GM19455 (cell line): ENCODE measurements around the gene VIPR2.

Experiments
- ATAC-seq: cut with Tn5 transposase; IDR thresholded peaks from one replicate; pipeline ENCODE4 v1.9.1; 2021; ENCODE audit not compliant: unreplicated experiment

Gene VIPR2

GRCh38 chr7:159028508-159029401 is 115.9 kb downstream of the VIPR2 start:
- ATAC-seq = no peak

DNA sequence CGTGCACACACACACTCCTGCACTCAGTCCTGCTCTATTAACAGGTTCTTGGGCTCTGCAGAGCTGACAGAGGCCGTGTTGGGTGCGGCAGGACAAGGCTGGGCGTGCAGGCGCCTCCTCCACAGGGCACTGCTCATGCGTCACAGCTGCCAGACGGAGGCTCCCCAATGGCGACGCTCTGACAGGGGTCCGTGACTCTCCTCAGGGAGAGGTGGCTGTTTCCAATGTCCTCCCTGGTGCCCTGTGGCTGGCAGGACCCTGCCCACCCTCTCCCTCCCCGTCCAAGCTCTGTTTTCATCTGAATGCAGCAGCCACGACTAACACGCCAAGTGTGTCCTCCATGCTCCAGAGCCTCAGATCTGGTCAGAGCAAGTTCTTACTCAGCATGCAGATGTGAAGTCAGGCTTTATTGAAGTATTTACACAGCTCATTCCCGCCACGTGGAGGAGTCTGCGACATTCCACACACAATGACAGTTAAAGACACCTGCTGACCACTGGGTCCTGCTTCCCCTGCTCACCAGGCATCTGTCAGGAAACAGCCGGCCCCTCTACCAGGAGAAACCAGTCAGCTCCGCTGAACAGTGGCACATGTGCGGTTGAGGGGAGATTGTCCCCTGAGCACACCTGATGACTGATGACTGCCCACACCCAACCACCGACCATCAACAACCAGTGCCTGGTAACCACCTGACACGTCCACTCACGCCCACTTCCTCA is 116.7 kb downstream of the VIPR2 start:
- no peak for ATAC-seq

DNA sequence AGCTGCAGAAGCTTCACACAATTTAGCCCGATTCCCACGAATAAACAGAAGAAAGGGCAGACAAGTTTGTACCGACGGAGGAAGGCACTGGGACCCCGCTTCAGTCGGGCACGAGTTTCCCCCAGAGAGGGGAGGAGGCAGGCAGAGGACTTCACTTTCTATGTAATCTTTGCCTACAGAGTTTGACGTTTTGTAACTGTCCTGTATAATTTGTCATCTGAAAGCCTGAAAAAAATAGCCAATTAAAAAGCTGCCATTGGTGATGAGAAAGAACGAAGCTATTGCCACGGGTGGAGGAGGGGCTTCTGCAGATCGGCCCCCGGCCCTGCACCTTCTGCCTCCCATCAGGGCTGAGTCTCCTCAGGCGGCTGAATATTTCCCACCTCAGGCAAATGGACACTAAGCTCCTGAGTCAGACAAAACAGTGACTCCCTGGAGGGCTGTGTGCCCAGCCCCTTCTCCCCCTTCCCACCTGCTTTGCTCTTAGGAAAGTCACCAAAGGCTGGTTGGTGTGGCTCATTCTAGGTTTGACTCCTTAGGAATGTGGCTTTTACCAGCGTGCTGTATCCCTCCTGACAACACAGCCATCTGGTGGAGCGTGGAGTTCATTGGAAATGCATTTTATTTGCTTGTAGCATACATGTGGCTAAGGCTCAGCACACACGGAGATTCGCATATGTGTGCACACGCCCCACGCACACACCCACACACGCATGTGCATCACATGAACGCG is 117.4 kb downstream of the VIPR2 start:
- no peak for ATAC-seq

- no peak for ATAC-seq
Observed at GRCh38 chr7:159026271-159027055, 118.2 kb downstream of the VIPR2 start.

- ATAC-seq = no peak
Observed at GRCh38 chr7:159025161-159025779, 119.4 kb downstream of the VIPR2 start.

- no peak for ATAC-seq
Observed at GRCh38 chr7:159024280-159024951, 120.3 kb downstream of the VIPR2 start.

DNA sequence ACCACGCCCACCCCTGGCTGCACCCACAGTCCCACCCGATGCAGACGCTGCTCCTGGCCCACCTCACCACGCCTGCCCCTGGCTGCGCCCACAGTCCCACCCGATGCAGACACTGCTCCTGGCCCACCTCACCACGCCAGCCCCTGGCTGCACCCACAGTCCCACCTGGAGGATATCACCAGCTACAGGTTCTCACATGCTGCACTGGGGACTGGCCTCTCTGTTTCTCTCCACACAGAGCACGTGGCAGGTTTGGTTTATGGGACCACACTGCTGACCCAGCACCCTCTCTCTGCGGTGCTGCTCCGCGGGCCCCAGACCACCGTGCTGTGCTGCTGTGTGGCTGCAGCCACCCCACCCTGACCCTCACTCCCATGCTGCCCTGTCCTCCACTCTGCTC is 120.9 kb downstream of the VIPR2 start:
- ATAC-seq = no peak

- no peak for ATAC-seq
Observed at GRCh38 chr7:159023206-159023605, 121.5 kb downstream of the VIPR2 start.

DNA sequence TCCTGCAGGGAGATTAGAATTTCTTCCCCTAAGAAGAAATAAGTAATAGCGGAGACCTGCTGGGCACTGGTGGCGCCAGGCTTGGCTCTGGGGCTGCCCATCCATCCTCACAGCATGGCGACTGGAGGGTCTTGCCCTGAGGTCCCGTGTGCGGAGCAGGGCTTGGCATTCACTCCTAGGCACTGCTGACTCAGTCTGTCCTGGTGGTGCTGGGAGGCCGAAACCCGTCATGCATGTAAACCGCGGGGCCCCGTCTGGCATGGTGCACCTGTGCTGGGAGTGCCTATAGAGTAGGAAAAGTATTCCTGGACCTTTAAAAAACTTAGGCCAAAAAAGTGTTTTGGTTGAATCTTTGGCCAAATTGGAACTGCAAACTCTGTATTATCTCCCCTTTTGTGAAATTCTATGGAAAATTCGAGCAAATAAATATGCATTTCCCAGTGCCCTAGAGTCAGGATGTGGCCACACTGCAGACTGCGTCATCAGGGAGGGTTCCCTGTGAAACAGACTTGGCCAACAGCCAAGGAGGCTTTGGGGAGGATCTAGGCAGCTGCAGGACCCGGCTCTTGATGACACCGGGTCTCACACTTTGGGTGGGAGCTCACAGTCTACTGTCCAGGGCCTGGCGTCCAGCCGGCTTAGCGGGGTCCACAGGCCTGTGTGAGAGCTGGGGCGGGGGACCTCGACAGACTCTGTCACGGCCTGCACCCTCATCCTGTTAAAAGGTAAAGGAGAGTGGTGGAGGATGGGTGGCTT is 122.3 kb downstream of the VIPR2 start:
- no peak for ATAC-seq

GRCh38 chr7:159020987-159021386 is 123.7 kb downstream of the VIPR2 start:
- ATAC-seq = no peak

DNA sequence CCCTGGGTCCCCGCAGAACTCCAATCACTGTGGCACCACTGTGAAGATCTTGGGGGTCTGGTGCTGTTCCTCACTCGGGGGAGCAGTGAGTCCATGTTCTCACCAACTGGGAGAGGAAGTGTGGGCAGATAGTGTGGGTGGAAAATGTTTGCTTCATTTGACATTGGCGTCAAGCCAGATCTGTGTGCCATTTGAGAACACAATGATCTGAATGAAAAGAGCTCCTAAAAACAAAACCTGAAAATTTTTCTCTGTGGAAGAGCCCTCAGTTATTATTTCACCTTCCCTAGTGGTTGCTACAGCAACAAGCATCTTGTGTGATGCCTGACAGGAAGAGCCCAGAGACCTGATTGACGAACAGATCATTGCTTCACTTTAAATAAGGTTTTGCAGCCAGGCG is 125.6 kb downstream of the VIPR2 start:
- no peak for ATAC-seq

GRCh38 chr7:159017741-159018140 is 126.9 kb downstream of the VIPR2 start:
- ATAC-seq = no peak

DNA sequence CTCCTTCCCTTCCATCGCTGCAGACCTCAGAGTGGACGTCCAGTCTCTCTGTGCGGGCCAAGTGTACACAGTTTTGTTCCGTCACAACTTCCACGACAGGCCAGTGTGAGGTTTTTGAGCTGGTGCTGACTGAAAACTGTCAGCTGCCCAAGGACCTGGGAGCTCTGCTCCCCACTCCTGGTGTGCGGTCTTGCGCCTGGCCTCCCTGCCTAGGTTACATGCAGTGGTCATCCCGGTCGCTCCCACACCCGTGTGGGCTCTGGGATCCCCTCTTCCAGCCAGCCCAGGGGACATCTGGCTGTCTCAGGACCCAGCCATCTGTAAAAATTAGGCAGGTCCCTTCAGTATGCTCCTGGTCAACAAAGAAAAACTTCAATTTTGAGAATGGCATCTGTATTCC is 127.5 kb downstream of the VIPR2 start:
- no peak for ATAC-seq

DNA sequence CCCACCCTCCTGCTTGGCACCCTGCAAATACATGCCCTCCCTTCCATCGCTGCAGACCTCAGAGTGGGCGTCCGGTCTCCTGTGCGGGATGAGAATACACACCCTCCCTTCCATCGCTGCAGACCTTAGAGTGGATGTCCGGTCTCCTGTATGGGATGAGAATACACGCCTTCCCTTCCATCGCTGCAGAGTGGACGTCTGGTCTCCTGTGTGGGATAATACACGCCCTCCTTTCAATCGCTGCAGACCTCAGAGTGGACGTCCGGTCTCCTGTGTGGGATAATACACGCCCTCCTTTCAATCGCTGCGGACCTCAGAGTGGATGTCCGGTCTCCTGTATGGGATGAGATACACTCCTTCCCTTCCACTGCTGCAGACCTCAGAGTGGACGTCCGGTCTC is 128.1 kb downstream of the VIPR2 start:
- ATAC-seq = no peak

DNA sequence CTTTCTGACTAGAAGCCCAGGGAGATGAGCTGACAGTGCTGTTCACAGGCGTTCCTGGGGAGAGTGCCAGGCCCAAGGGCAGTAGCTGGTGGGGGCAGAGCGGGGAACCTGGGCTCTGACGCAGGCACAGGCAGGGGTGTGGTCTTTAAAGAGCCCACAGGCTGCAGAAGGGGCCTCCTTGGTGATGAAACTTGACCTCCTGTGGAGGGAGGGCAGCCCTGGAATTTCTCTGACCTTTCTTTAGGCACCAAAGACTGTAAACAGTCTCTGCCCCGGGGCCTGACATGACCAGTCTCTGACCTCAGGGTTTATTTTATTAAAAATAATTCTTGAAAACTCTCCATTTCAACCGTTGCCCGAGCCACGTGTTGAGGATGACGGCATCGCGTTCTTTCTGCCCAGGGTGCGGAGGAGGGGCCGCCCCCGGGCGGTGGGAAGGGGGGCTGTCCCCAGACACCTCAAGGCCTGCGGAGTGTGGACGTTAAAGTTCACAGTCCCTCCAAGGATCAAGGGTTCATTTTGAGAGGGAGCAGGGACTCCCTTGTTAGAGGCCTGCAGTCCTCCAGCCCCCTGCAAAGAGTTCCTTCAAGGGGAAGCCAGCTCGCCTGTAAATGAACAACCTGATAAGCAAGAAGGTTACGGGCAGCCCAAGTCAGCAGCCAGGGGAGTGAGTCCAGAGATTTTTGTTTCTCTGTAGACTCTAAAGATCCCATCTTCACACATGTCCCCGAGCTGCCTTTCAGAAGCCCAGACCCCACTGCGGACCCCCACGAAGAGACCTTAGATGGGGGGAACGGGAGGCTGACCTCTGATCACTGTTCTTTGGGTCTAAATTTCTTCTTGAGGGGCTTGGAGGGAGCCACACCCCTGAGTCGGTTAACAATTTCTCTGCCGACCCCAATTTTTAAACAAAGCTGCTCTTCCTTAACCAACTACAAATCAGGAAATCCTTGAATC is 128.9 kb downstream of the VIPR2 start:
- no peak for ATAC-seq

DNA sequence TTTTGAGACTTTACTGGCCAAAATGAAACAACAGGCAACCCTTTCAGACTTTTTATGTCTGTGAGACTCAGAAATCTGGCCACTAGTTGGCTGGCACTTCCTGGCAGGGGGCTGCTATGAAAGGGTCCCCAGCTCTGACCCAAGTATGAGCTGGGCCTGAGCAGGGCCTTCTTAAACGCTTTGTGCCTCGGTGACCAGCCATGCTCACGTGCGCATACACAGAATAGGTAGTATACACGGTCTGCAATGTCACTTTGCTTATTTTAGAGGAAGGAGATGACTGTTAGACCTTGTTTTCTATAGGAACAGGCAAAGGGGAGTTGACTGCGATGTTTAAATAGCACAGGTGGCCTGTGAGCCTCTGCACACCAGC is 129.6 kb downstream of the VIPR2 start:
- no peak for ATAC-seq

DNA sequence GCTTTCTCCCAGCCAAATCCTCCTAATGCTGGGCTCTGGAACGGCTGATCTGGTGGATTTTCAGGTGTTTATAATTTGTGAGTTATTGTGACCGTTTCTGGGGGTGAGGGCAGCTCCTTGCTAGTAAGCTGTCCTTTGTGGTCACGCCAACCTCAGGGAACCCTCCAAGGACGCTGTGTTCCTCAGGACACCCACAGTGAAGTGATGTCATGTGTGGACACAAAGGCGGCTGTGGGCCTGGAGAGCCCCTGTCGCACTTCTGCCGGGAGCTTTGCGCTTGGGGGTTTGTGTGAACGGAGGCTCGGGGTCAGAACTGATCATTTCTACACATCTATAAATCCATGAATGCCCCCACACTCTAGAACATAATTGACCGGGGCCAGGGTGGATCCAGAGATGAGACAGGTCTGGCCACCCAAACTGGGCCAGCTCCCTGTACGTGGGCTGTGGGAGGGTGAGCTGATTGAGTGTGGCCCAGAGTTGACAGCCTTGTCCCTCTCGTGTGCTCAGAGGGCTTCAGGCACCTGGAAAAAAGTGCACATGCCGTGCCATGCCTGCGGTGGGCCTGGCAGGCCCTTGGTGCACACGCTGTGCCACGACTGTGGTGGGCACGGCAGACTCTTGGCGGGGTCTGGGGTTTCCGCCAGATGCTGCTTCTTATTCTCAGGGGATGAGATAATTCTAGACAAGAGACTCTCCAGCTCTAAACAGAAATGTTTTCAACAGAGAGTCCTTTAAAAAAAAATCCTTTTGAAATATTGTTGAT is 130.2 kb downstream of the VIPR2 start:
- no peak for ATAC-seq
